H1 (cell line): Measurements from ENCODE around the gene ZNF407. TPM values are rescaled to one million over a fixed set of nuclear protein-coding genes. Genes with fewer than 3 reads are reported as not detected.
A peak's percentile ranks its signal among the peaks of the same experiment; 100 is the strongest.

Source experiments
- CTCF ChIA-PET: fragments of 300-600 bp; sonication (Branson Sonifier 250); formaldehyde crosslinking; loops from one replicate; lab custom pipeline; 2021; ENCODE audit not compliant: partially characterized antibody; lab: Charles Lee
- POLR2A ChIA-PET: fragments of 300-600 bp; sonication (Branson Sonifier 250); formaldehyde crosslinking; loops from one replicate; lab custom pipeline; 2021; ENCODE audit warnings: inconsistent platforms; ENCODE audit not compliant: partially characterized antibody; lab: Charles Lee
- DNase-seq, 2 experiments: peaks; one replicate each; pipeline versions ENCODE4 v3.0.0 to v3.0.0-alpha.2; 2010 to 2022; ENCODE audit warnings: low spot score in 2 of 2, low read depth in 1 of 2, mixed read lengths in 1 of 2
- FAIRE-seq: peaks from 2 replicates; lab custom pipeline; 2011; peaks lifted over from hg19 to GRCh38; lab: Jason Lieb, UNC
- H2AFZ ChIP-seq: 2 replicates; pipeline ENCODE4 v1.8.1; 2012; ENCODE audit warnings: low read length, inconsistent platforms
- H2AK5ac ChIP-seq: 2 replicates; pipeline ENCODE4 v1.6.1; 2013; ENCODE audit warnings: low read depth, low read length
- H2BK120ac ChIP-seq: replicated peaks from 2 replicates; pipeline ENCODE3; 2013; ENCODE audit warnings: low read depth, low read length, inconsistent platforms
- H2BK12ac ChIP-seq: 2 replicates; pipeline ENCODE4 v1.6.1; 2013; ENCODE audit warnings: low read depth, low read length
- H2BK15ac ChIP-seq: 2 replicates; pipeline ENCODE4 v1.6.1; 2013; ENCODE audit warnings: low read length
- H2BK20ac ChIP-seq: 2 replicates; pipeline ENCODE4 v1.6.1; 2013; ENCODE audit warnings: low read length
- H2BK5ac ChIP-seq: 2 replicates; pipeline ENCODE4 v1.6.1; 2013; ENCODE audit warnings: low read depth, low read length
- H3K14ac ChIP-seq: 2 replicates; pipeline ENCODE4 v1.6.1; 2013; ENCODE audit warnings: inconsistent platforms; ENCODE audit not compliant: insufficient read length
- H3K18ac ChIP-seq: 2 replicates; pipeline ENCODE4 v1.6.1; 2013; ENCODE audit warnings: low read length; ENCODE audit errors: extremely low read depth
- H3K23ac ChIP-seq: 2 replicates; pipeline ENCODE4 v1.6.1; 2013; ENCODE audit warnings: inconsistent platforms; ENCODE audit not compliant: insufficient read length
- H3K23me2 ChIP-seq: 2 replicates; pipeline ENCODE4 v1.6.1; 2013; ENCODE audit warnings: low read depth, low read length
- H3K27ac ChIP-seq: 2 replicates; pipeline ENCODE4 v1.6.1; 2011; ENCODE audit warnings: low read depth, low read length, inconsistent platforms
- H3K27me3 ChIP-seq, 4 experiments: replicated peaks in 1 of 4; 1 replicate in 1 of 4; 2 replicates in 3 of 4; pipeline versions ENCODE4 v1.6.1 to v1.8.1; 2011 to 2013; ENCODE audit warnings: low read length in 3 of 4, mild to moderate bottlenecking in 3 of 4, inconsistent platforms in 2 of 4, mixed read lengths in 2 of 4, moderate library complexity in 1 of 4; ENCODE audit not compliant: control insufficient read depth in 3 of 4, insufficient read depth in 3 of 4; ENCODE audit errors: extremely low read depth in 1 of 4
- H3K36me3 ChIP-seq, 4 experiments: 2 replicates each; pipeline versions ENCODE4 v1.6.1 to v1.8.1; 2011 to 2013; ENCODE audit warnings: mild to moderate bottlenecking in 4 of 4, low read length in 3 of 4, moderate library complexity in 2 of 4, control low read depth in 1 of 4, inconsistent platforms in 1 of 4; ENCODE audit not compliant: insufficient read depth in 4 of 4, control insufficient read depth in 2 of 4
- H3K4ac ChIP-seq: replicated peaks from 2 replicates; pipeline ENCODE3; 2013; ENCODE audit warnings: low read length, low read depth, mixed read lengths, inconsistent platforms; ENCODE audit not compliant: insufficient read length
- H3K4me1 ChIP-seq, 4 experiments: replicated peaks in 1 of 4; 1 replicate in 1 of 4; 2 replicates in 3 of 4; pipeline versions ENCODE4 v1.6.1 to v1.8.1; 2011 to 2013; ENCODE audit warnings: low read length in 3 of 4, inconsistent platforms in 2 of 4, mixed read lengths in 1 of 4; ENCODE audit not compliant: insufficient read depth in 4 of 4, control insufficient read depth in 3 of 4
- H3K4me2 ChIP-seq, 2 experiments: 2 replicates each; pipeline versions ENCODE4 v1.6.1 to v1.8.1; 2011 to 2013; ENCODE audit warnings: low read depth in 2 of 2, low read length in 2 of 2, control low read depth in 1 of 2, inconsistent platforms in 1 of 2, mild to moderate bottlenecking in 1 of 2; ENCODE audit not compliant: insufficient read depth in 1 of 2
- H3K4me3 ChIP-seq, 4 experiments: fragments of 200-600, 300-600 bp in 1 of 4; sonication (generic), shearing (Covaris generic), sonication (Bioruptor Twin) in 1 of 4; 2 replicates each; pipeline versions ENCODE4 v1.5.1 to v1.8.1; 2011 to 2016; ENCODE audit warnings: low read length in 4 of 4, low read depth in 3 of 4, control low read depth in 2 of 4, inconsistent platforms in 2 of 4, mild to moderate bottlenecking in 2 of 4, mixed read lengths in 1 of 4, moderate library complexity in 1 of 4; ENCODE audit not compliant: insufficient read depth in 2 of 4; ENCODE audit errors: extremely low read depth in 1 of 4
- H3K56ac ChIP-seq: replicated peaks from 2 replicates; pipeline ENCODE3; 2013; ENCODE audit warnings: low read depth, mild to moderate bottlenecking, mixed read lengths, low read length, inconsistent platforms; ENCODE audit not compliant: insufficient read length
- H3K79me1 ChIP-seq: 2 replicates; pipeline ENCODE4 v1.6.1; 2013; ENCODE audit warnings: low read depth, low read length, control low read depth
- H3K79me2 ChIP-seq, 2 experiments: 2 replicates each; pipeline versions ENCODE4 v1.6.1 to v1.8.1; 2012 to 2013; ENCODE audit warnings: low read length in 2 of 2, mild to moderate bottlenecking in 2 of 2, inconsistent platforms in 1 of 2; ENCODE audit not compliant: insufficient read depth in 2 of 2, control insufficient read depth in 1 of 2
- H3K9ac ChIP-seq, 4 experiments: replicated peaks in 1 of 4; 1 replicate in 1 of 4; 2 replicates in 3 of 4; pipeline versions ENCODE4 v1.6.1 to v1.8.1; 2011 to 2013; ENCODE audit warnings: low read depth in 3 of 4, low read length in 3 of 4, control low read depth in 2 of 4, mild to moderate bottlenecking in 2 of 4, moderate library complexity in 2 of 4, inconsistent platforms in 1 of 4; ENCODE audit errors: extremely low read depth in 1 of 4
- H3K9me3 ChIP-seq, 2 experiments: 2 replicates each; pipeline versions ENCODE4 v1.6.1 to v1.8.1; 2012 to 2013; ENCODE audit warnings: mild to moderate bottlenecking in 2 of 2, moderate library complexity in 2 of 2, control low read depth in 1 of 2, inconsistent platforms in 1 of 2, low read depth in 1 of 2, low read length in 1 of 2, mixed read lengths in 1 of 2; ENCODE audit not compliant: insufficient read depth in 2 of 2
- H4K20me1 ChIP-seq, 2 experiments: replicated peaks in 1 of 2; 2 replicates each; pipeline versions ENCODE3 to v1.8.1; 2011 to 2013; ENCODE audit warnings: inconsistent platforms in 2 of 2, low read length in 2 of 2, mild to moderate bottlenecking in 1 of 2; ENCODE audit not compliant: insufficient read depth in 2 of 2, control insufficient read depth in 1 of 2
- H4K5ac ChIP-seq: 2 replicates; pipeline ENCODE4 v1.6.1; 2013; ENCODE audit warnings: low read length, low read depth, mixed read lengths, inconsistent platforms; ENCODE audit not compliant: insufficient read length
- H4K8ac ChIP-seq: 2 replicates; pipeline ENCODE4 v1.8.0; 2013; ENCODE audit warnings: mild to moderate bottlenecking, moderate library complexity, low read length, inconsistent platforms; ENCODE audit not compliant: insufficient read depth; ENCODE audit errors: extremely low read depth
- H4K91ac ChIP-seq: replicated peaks from 2 replicates; pipeline ENCODE3; 2013; ENCODE audit warnings: low read length, mixed read lengths, inconsistent platforms; ENCODE audit not compliant: insufficient read length
- CTCF ChIP-seq, 3 experiments: IDR thresholded peaks; 1 replicate in 2 of 3; 2 replicates in 1 of 3; pipeline versions ENCODE4 v1.5.1 to v1.6.1; 2011; ENCODE audit warnings: low read length in 3 of 3, mild to moderate bottlenecking in 3 of 3, inconsistent platforms in 2 of 3, low read depth in 1 of 3, moderate library complexity in 1 of 3; ENCODE audit not compliant: insufficient read depth in 1 of 3; ENCODE audit errors: control extremely low read depth in 1 of 3
- EGR1 ChIP-seq: IDR thresholded peaks from 2 replicates; pipeline ENCODE4 v1.6.1; 2011; ENCODE audit warnings: low read depth, low read length, borderline replicate concordance
- EP300 ChIP-seq, 2 experiments: IDR thresholded peaks; 1 replicate in 1 of 2; 2 replicates in 1 of 2; pipeline ENCODE4 v1.6.1; 2011 to 2012; ENCODE audit warnings: low read depth in 2 of 2, low read length in 2 of 2, mild to moderate bottlenecking in 2 of 2, borderline replicate concordance in 1 of 2, inconsistent platforms in 1 of 2, moderate library complexity in 1 of 2
- GTF2F1 ChIP-seq: IDR thresholded peaks from 2 replicates; pipeline ENCODE4 v1.6.1; 2012; ENCODE audit warnings: low read depth, low read length, improper control_type of control experiment, borderline replicate concordance
- MAFK ChIP-seq: IDR thresholded peaks from 2 replicates; pipeline ENCODE4 v1.6.1; 2012; ENCODE audit warnings: low read depth, mild to moderate bottlenecking, improper control_type of control experiment, low read length
- MAX ChIP-seq: IDR thresholded peaks from 2 replicates; pipeline ENCODE4 v1.6.1; 2012; ENCODE audit warnings: inconsistent platforms
- RAD21 ChIP-seq, 2 experiments: IDR thresholded peaks in 1 of 2; conservative IDR thresholded peaks in 1 of 2; 2 replicates each; pipeline ENCODE4 v1.6.1; 2011; ENCODE audit warnings: low read depth in 2 of 2, low read length in 2 of 2, improper control_type of control experiment in 1 of 2, inconsistent platforms in 1 of 2, mild to moderate bottlenecking in 1 of 2, moderate library complexity in 1 of 2
- RFX5 ChIP-seq: IDR thresholded peaks from 2 replicates; pipeline ENCODE4 v1.6.1; 2011; ENCODE audit warnings: low read depth, low read length, improper control_type of control experiment, borderline replicate concordance
- RNF2 ChIP-seq: fragments of 200-900, 300-1000 bp; sonication (generic); IDR thresholded peaks from 2 replicates; pipeline ENCODE4 v1.7.1; 2016; ENCODE audit warnings: borderline replicate concordance, low read depth, mild to moderate bottlenecking, antibody characterized with exemption, low read length; ENCODE audit not compliant: poor library complexity, severe bottlenecking; ENCODE audit errors: missing control alignments
- SP1 ChIP-seq: IDR thresholded peaks from 2 replicates; pipeline ENCODE4 v1.6.1; 2011; ENCODE audit warnings: low read depth, low read length
- WGBS, 2 experiments: shearing (Covaris generic) in 1 of 2; methylation state at CpG; one replicate each; pipeline versions ENCODE4 v1.1.6 to v1.1.7; 2013 to 2015; ENCODE audit warnings: low lambda C conversion rate in 2 of 2, mixed read lengths in 2 of 2, inconsistent platforms in 1 of 2, low coverage in 1 of 2, missing lambda C conversion rate in 1 of 2; ENCODE audit not compliant: insufficient replicate concordance in 2 of 2, insufficient coverage in 1 of 2, insufficient read length in 1 of 2; ENCODE audit errors: extremely low coverage in 1 of 2, missing lambda C conversion rate in 1 of 2; 5-methylcytosine and 5-hydroxymethylcytosine counted together
- polyA plus RNA-seq, 7 experiments: library from polyadenylated mRNA; depleted of rRNA in 3 of 7; stranded (reverse) in 5 of 7; unstranded in 2 of 7; fragments of >200 nt in 5 of 7; fragments of 200-250 nt in 2 of 7; gene quantifications; 1 replicate in 5 of 7; 2 replicates in 1 of 7; 4 replicates in 1 of 7; pipeline versions ENCODE4 v1.2.1 to v1.2.3, GENCODE V29; 2011 to 2013; ENCODE audit warnings: missing spikeins in 2 of 7, mixed read lengths in 2 of 7
- total RNA-seq: library from RNA; stranded (reverse); fragmentation: NEBNext Ultra II Directional; extraction: Animal tissue kit (Norgen Biotek cat#: 25700); gene quantifications from 2 replicates; pipeline ENCODE4 v1.2.1, GENCODE V29; 2021

ZNF407 gene
- total and polyA plus RNA-seq, 2 of the 8 experiments (the other 6 are each of a cell fraction or from before 2014, with no cell fraction given), result 1.5 to 6.8 TPM

- H4K91ac ChIP-seq, result no peak overlapping the region
- H3K56ac ChIP-seq, result no peak overlapping the region
- FAIRE-seq (peak; percentile 19), DNase-seq (no peak)
- H3K9me3 ChIP-seq, result no peaks in the 10 kb centered on the region
- no peaks in the 10 kb centered on the region for H3K36me3 ChIP-seq
- no peak overlapping the region for H3K9ac ChIP-seq
- no peaks in the 10 kb centered on the region for H3K23me2 ChIP-seq
- H2BK15ac ChIP-seq, result no peak overlapping the region
- no peak overlapping the region for H3K14ac ChIP-seq
- no peak overlapping the region for H3K23ac ChIP-seq
- no peak overlapping the region for H2BK5ac ChIP-seq
- H3K4me3 ChIP-seq, result no peak overlapping the region
- H2AK5ac ChIP-seq, result no peak overlapping the region
- H4K8ac ChIP-seq, result no peak overlapping the region
- CTCF ChIA-PET, result interaction anchor here (0.5 to 3.1 kb wide), 23 partner anchors 10 to 613 kb away, joined by 3 to 35 read pairs (median 5); no protein-coding TSS in a partner anchor
- H3K4me2 ChIP-seq, result no peak overlapping the region
- H2BK12ac ChIP-seq, result no peak overlapping the region
- H3K4ac ChIP-seq, result no peak overlapping the region
- no peak overlapping the region for H2BK20ac ChIP-seq
- H3K18ac ChIP-seq, result no peak overlapping the region
- H4K5ac ChIP-seq, result no peak overlapping the region
- WGBS, 2 experiments, result 80% methylated on average over 8 of the region's 8 CpGs; no CpG with 5 or more reads in 1 of the 2 experiments
- H2BK120ac ChIP-seq, result no peak overlapping the region
- no peaks in the 10 kb centered on the region for H3K79me1 ChIP-seq
- no peak overlapping the region for H3K27ac ChIP-seq
- no peaks in the 10 kb centered on the region for H3K79me2 ChIP-seq
- H2AFZ ChIP-seq, result no peak overlapping the region
- no peaks in the 10 kb centered on the region; a peak in 1 of 7 replicates for H3K27me3 ChIP-seq
- no peaks in the 10 kb centered on the region for H4K20me1 ChIP-seq
- POLR2A ChIA-PET, result no interaction called here
- H3K4me1 ChIP-seq, result peaks cover 0 to 9% (median 0%) of the 10 kb centered on the region in 4 experiments; a peak in 1 of 7 replicates
- peak; percentile 42 to 48 for TF ChIP-seq RAD21 (IDR thresholded peaks at IDR 0.05 in 1 of 2, conservative IDR thresholded peaks at IDR 0.05 in 1 of 2; ENCODE audit: low read depth in 2 of 2, low read length in 2 of 2)
- TF ChIP-seq RNF2, result no peak
- no peak for TF ChIP-seq EGR1
- no peak for TF ChIP-seq EP300 (IDR thresholded peaks at IDR 0.05; ENCODE audit: borderline replicate concordance in 1 of 2, low read depth in 2 of 2, low read length in 2 of 2)
- no peak for TF ChIP-seq RFX5
- TF ChIP-seq SP1, result no peak
- TF ChIP-seq MAX, result no peak
- peak in 2 of 3 experiments; percentile 28 to 64; a peak in 2 of 4 replicates for TF ChIP-seq CTCF (IDR thresholded peaks at IDR 0.05; ENCODE audit: control extremely low read depth in 1 of 3, insufficient read depth in 1 of 3, low read depth in 1 of 3, low read length in 3 of 3)
- TF ChIP-seq MAFK, result no peak
- no peak for TF ChIP-seq GTF2F1
These were observed 443.9 kb downstream of the ZNF407 start for GRCh38 chr18:75041586-75041985.
